GM12873 (cell line): ENCODE data around the gene HIF1AN.

Experiments used
- TF ChIP-seq, protein P1 (sequence below): IDR thresholded peaks from 2 replicates; pipeline ENCODE4 v1.5.1; 2012; ENCODE audit warnings: low read depth, mild to moderate bottlenecking, moderate library complexity, low read length, control low read depth; ENCODE audit not compliant: insufficient read depth; ENCODE audit errors: missing control alignments

The HIF1AN gene

DNA sequence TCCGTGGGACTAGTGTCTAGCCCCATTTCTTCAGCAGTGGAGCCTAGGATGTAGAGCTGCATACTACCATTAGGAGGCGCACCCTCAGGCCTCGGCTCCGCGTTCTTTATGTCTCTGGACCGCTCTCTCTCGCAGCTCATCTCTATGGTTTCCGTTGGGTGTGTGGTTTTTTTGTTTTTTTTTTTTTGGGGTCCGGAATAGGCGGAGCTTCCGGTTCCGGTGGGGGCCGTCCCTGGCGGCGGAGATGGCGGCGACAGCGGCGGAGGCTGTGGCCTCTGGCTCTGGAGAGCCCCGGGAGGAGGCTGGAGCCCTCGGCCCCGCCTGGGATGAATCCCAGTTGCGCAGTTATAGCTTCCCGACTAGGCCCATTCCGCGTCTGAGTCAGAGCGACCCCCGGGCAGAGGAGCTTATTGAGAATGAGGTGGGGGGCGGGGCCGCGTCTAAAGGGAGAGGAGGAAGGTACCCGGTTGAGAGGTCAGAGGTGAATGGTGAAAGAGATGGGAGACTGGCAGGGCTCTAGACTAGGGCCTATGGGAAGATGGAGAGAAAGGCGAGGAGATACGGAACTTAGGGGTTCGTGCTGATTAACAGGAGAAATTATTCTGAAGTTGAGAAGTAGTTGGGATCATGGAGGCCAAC is at the start of gene HIF1AN:
HIF1AN (plus strand) TSS at position 229 of the 639 bp plus-strand sequence; CDS start at position 245, 16 bp downstream.
- TF ChIP-seq, protein P1, sequence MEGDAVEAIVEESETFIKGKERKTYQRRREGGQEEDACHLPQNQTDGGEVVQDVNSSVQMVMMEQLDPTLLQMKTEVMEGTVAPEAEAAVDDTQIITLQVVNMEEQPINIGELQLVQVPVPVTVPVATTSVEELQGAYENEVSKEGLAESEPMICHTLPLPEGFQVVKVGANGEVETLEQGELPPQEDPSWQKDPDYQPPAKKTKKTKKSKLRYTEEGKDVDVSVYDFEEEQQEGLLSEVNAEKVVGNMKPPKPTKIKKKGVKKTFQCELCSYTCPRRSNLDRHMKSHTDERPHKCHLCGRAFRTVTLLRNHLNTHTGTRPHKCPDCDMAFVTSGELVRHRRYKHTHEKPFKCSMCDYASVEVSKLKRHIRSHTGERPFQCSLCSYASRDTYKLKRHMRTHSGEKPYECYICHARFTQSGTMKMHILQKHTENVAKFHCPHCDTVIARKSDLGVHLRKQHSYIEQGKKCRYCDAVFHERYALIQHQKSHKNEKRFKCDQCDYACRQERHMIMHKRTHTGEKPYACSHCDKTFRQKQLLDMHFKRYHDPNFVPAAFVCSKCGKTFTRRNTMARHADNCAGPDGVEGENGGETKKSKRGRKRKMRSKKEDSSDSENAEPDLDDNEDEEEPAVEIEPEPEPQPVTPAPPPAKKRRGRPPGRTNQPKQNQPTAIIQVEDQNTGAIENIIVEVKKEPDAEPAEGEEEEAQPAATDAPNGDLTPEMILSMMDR = peak; percentile 95

DNA sequence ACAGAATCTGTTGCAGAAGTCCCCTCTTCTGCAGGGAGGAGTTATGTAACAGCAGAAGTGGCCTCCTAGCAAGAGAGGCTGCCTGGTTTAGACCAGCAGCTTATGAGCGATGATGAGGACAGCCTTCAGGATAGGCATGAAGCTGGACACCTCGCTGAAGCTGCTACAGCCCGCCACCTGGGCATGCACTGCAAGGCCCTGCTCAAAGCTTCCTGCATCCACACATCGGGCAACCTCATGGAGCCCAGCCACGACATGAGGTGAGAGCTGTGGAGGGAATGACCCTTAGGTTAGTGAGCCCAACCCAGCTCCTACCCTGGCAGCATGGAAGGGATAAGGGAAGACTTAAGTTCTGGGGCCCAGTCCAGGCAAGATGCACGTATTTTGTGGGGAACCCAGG is 48.2 kb upstream of the HIF1AN start:
- TF ChIP-seq, protein P1 = no peak

DNA sequence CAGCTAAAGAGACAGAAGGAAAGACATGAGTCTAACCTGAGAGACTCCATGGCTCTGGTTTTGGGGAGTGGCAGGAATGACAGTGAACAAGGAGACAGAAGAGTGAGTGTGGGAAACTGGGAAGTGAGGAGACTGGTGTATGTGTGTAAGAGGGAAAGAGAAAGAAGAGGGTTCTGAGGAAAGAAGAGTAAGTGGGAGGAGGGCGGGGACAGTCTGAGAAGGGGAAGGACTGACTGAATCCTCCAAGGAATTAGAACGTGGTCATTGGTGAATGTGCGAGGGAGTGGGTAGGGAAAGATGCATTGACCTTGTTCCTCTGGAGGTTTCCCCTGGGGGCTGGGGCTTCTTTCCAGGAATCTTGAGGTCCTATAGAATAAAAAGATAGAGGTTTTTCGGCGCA is 46.3 kb upstream of the HIF1AN start:
- TF ChIP-seq, protein P1 = no peak

DNA sequence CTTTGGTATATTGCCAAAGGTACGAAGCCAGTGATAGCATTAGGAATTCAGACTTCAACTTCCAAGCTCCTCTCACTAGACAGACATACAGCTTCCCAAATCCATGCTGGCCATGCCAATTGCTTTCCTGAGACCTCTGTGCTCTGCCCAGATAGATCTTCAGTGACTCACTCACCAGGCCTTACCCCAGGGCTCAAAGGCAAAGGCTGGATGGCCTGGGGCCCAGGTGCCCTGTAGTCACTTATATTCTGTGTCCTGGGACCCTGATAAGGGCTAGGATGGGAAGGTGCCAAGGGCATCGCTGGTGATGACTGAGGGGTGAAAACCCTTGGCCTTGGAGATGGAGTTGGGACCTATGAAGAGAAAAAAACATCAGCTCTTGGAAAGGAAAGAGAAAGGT is 45.2 kb upstream of the HIF1AN start:
- TF ChIP-seq, protein P1 = no peak

DNA sequence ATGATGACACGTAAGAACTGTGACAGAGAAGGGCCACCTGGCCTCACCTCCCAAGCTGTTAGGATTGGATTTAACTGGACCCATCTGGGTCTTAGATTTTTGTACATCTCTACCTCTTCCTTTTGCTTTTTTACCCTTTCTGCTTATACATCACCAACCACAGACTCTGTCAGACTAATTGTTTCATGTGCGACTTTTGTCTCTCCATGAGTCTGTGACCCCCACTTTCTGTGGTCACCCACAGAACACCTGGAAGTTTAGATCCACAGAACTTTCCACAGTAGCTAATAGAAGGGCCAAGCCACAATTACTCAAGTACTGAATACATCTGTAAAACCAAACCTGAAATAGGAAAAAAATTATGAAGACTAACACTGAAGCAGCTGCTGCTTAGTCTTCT is 39.2 kb upstream of the HIF1AN start:
- TF ChIP-seq, protein P1 = no peak

DNA sequence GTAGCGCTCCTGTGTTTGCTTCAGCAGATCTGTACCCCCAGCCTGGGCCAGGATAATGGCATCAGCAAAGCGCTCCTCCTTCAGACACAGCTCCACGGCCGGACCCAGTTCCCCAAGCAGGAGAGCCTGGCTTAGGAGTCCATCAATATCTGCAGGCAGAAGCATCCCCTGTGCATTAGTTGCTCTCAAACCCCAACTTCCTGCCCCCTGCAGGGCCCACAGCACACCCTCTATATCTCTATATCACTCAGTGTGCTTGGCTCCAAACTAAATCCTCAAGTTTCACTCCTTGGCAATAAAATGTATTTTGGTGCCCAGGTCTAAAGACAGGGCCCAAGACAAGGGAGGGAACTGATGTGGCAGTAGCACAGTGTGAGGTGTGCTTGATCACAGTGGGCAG is 37.7 kb upstream of the HIF1AN start:
- TF ChIP-seq, protein P1 = no peak

DNA sequence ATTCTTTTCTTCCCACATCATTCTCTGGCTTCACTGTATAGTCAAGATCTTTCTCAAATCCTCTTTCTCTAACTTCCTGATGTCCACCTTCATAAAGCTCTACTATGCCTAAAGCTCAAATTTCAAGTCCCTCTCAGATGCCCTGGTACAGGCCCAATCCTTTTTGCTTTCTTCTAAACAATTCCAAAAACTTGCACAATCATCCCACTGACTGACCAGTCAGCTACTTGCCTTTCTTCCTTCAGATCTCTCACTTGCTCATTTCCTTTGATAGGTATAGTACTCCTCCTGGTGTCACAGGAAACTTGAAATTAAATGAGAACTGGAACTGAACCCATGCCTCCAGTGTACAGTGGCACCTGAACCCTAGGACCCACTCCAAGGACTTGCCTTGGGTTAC is 34.3 kb upstream of the HIF1AN start:
- TF ChIP-seq, protein P1 = no peak
